Neuron (in vitro differentiated cells): ENCODE results near the gene MKRN2.
"Not testable (repeated sequence)": the region's sequence is repeated elsewhere in the genome, so short reads cannot be mapped to it uniquely, and the experiment has no call there.

ENCODE experiments used
- H2AFZ ChIP-seq: one replicate; pipeline ENCODE4 v1.6.1; 2013; ENCODE audit warnings: low read depth, mild to moderate bottlenecking, inconsistent platforms, low read length, moderate library complexity
- H3K27me3 ChIP-seq: one replicate; pipeline ENCODE4 v1.6.1; 2013; ENCODE audit warnings: low read length; ENCODE audit not compliant: insufficient read depth
- H3K36me3 ChIP-seq: one replicate; pipeline ENCODE4 v1.6.1; 2013; ENCODE audit warnings: low read length; ENCODE audit not compliant: insufficient read depth
- H3K4me1 ChIP-seq: one replicate; pipeline ENCODE4 v1.6.1; 2013; ENCODE audit warnings: low read length; ENCODE audit not compliant: insufficient read depth
- H3K4me3 ChIP-seq: 2 replicates; pipeline ENCODE4 v1.5.1; 2013; ENCODE audit warnings: mild to moderate bottlenecking, low read length, moderate library complexity
- H3K9me3 ChIP-seq: one replicate; pipeline ENCODE4 v1.6.1; 2013; ENCODE audit warnings: low read length

The MKRN2 gene

DNA sequence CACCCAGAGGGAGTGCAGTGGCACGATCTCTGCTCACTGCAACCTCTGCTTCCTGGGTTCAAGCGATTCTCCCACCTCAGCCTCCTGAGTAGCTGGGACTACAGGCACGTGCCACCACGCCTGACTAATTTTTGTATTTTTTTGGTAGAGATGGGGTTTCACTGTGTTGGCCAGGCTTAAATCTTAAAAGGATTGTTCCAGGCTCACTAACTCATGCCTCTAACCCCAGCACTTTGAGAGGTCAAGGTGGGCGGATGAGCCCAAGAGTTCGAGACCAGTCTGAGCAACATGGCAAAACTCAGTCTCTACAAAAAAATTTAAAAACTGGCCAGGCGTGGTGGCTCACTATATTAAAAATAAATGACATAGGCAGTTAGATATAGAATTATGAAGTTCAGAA lies 74.0 kb downstream of the MKRN2 start:
- H3K9me3 ChIP-seq, H3K36me3 ChIP-seq, H3K27me3 ChIP-seq, H2AFZ ChIP-seq, H3K4me1 ChIP-seq, H3K4me3 ChIP-seq: not testable (repeated sequence)

DNA sequence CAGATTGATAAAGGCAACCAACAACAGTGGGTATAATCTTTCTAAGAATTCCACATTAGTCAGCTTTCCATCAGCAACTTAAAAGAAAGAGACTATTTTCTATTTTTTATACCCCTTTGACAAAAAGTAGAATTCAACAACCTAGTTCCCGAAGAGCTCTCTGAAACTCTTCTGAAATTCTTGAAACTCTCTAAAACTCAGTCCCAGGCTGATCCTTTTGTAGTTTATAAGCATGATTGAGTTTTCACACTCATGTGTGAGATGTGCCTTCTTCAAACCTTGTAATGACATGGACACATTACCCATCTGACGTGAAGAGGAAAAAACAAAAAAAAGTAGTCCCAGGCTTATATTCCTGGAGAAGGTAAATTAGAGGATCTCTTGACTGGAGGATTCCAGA lies 75.6 kb downstream of the MKRN2 start:
- Histone ChIP-seq H3K4me1 (no peaks in the 10 kb centered on the region), H3K27me3 (no peaks in the 10 kb centered on the region), H2AFZ (no peak overlapping the region), H3K4me3 (no peak overlapping the region), H3K36me3 (peaks cover 7% of the 10 kb centered on the region), H3K9me3 (peaks cover 3% of the 10 kb centered on the region)

DNA sequence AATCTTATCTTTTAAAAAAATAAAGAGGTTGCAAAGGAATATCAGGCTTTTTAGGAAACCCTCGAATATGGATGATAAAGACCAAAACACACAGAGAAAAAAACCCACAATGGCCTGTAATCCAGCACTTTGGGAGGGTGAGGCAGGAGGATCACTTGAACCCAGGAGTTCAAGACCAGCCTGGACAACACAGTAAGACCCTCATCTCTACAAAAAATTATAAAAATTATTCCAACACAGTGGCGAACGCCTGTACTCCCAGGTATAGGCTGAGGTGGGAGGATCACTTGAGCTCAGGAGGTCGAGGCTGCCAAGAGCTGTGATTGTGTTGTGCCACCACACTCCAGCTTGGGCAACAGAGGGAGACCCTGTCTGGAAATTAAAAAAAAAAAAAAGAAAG lies 76.2 kb downstream of the MKRN2 start:
- Histone ChIP-seq H3K9me3 (peaks cover 3% of the 10 kb centered on the region), H3K4me3 (no peak overlapping the region), H3K36me3 (peaks cover 8% of the 10 kb centered on the region), H3K4me1 (no peaks in the 10 kb centered on the region), H2AFZ (no peak overlapping the region), H3K27me3 (no peaks in the 10 kb centered on the region)
